GM19035 (cell line): ENCODE data around the gene TEX2.
"Not testable (repeated sequence)": the region's sequence is repeated elsewhere in the genome, so short reads cannot be mapped to it uniquely, and the experiment has no call there.

Experiments
- ATAC-seq: cut with Tn5 transposase; IDR thresholded peaks from one replicate; pipeline ENCODE4 v1.9.1; 2021; ENCODE audit not compliant: unreplicated experiment

Gene TEX2

DNA sequence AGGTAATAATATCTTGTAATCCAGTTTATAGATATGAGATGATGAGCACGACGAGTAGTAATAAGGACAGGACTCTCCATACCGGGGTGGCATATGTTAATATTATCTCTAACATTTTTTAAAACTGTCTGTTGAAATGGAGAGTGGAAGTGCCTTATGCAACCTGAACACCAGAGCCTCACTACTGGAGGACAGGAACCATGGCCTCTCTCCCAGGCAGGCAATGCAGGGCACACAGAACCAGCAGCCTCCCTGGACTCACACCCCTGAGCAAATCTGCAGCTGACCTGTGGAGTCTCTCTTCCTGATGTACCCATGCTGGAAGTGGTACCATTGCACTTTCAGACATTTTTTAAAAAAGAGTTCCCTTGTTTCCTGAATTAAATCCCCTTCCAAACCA is 78.0 kb downstream of the TEX2 start:
- ATAC-seq = no peak

DNA sequence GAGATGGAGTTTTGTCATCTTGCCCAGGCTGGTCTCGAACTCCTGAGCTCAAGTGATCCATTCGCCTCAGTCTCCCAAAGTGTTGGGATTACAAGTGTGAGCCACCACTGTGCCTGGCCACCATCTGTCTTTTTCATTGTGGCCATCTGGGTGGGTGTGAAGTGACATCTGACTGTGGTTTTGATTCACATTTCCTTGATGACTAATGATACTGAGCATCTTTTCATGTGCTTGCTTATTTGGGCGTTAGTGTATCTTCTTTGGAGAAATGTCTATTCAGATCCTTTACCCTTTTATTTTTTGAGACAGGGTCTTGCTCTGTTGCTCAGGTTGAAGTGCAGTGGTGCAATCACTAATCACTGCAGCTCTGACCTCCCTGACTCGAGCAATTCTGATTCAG is 79.2 kb downstream of the TEX2 start:
- no peak for ATAC-seq

GRCh38 chr17:64182325-64183012 is 80.6 kb downstream of the TEX2 start:
- no peak for ATAC-seq

GRCh38 chr17:64180089-64181073 is 82.7 kb downstream of the TEX2 start:
- no peak for ATAC-seq

DNA sequence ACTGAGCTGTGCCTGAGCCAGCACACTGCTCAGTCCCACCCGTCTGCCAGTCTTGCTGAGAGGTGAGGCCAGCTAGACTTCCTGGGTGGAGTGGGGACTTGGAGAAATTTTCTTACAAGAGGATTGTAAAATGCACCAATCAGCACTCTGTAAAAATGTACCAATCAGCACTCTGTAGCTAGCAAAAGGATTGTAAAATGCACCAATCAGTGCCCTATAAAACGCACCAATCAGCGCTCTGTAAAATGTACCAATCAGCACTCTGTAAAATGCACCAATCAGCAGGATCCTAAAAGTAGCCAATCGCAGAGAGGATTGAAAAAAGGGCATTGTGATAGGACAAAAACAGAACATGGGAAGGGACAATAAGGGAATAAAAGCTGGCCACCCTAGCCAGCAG is 84.0 kb downstream of the TEX2 start:
- not testable (repeated sequence) for ATAC-seq

DNA sequence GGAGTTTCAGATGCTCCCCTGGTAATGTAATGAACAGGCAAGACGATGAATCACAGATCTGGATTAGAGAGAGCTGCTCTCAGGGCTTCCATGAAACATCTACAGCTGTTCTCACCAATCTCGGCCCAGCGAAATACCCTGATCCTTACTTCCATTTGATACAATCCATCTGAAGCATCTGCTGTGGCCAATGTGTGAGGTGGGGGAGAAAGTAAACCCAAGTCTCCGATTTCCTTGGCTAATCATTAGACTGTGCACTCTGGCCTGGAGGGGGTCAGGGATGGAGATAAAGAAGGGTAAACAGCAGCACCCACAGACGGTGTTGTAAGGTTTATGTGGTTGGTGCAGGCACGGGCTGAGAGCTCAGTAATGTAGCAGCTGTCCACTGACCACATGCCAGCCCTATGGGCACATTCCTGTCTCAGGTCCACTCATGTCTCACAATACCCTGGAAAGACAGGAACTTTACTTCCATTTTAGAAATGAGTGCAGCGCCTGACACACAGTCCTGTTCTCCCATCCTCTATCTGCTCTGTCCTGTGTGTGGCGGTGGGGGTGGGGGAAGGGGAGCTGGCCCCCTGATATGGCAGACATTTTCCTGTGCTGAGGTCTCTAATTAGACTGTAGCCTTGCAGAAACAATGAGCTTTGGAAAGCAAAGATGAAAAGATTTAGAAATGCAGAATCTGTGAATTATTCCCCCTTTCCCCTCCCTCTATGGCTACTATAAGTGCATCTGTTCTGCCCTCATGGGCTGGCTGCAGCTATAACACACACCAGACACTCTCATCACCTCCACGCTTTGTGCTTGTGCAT is 84.8 kb downstream of the TEX2 start:
- ATAC-seq = no peak

GRCh38 chr17:64177311-64178010 is 85.6 kb downstream of the TEX2 start:
- no peak for ATAC-seq

GRCh38 chr17:64176556-64176955 is 86.5 kb downstream of the TEX2 start:
- ATAC-seq = no peak

DNA sequence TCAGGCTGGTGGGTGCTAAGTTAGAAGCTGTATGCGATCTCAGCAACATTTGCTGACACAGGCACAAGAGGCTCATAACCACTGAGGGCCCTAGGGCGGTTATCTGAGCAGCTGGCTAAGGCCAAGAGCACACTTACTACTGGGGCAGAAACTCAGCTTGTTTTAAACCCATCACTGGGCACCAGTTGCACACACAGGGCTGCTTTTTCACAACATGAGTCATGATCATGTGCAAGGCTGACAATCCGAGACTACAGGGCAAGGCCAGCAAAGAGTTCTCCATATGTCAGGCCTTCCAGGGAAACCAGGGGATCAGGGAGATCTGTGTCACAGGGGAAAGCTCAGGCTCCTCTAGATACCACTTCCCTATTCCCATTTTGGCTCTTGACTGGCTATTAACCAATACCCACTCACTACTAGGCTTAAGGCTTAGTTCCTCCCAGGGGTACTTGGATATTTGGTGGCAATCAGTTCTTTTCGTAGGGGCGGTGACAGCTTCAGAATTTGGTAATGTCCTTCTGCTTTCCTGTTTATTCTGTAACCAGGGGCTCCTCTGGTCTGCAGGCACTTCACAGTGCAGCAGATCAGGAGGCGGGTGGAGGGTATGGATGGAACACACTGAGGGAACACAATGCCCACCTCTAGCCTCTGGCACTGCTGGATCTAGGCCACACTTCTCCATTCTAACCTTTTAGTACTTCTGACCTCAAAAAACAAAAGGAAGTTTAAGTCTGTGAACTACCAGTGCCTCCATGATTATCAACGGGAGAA is 88.2 kb downstream of the TEX2 start:
- ATAC-seq = no peak

GRCh38 chr17:64173646-64174045 is 89.4 kb downstream of the TEX2 start:
- ATAC-seq = no peak

- ATAC-seq = no peak
Measured at GRCh38 chr17:64172510-64172909, 90.5 kb downstream of the TEX2 start.

DNA sequence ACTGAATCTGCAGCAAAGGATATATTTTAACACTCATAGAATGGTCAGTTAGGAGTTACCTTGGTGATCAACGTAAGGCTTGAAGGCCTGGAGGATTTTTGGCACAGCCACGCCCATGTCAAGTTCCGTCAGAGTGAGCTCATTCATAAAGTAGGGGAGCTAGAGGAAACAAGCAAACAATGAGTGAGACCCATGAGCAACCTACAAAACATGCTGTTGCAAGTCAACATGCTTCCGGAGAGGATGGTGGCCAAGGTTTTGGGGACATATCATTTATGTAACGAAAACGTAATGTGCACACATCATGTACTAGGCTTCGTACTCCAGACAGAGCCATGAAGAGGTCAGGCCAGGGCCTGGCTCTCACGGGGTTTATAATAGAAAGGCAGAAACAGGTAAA is 92.0 kb downstream of the TEX2 start:
- no peak for ATAC-seq

DNA sequence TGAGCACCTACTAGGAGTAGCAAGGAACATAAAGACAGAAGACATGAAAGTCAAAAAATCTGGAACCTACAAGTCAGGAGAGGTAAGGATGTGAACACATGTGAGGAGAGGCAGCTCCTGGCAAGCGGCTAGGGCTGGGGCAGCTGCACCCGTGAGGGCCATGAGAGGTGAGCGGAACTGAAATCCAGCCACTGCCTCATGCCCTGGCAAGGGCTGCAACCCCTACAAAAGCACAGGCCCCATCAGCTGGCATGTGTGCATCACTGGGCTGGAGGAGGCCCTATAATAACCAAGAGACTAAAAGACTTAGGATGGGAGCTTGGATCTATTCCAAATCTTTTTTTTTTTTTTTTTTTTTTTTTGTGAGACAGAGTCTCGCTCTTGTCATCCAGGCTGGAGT is 92.8 kb downstream of the TEX2 start:
- ATAC-seq = no peak

DNA sequence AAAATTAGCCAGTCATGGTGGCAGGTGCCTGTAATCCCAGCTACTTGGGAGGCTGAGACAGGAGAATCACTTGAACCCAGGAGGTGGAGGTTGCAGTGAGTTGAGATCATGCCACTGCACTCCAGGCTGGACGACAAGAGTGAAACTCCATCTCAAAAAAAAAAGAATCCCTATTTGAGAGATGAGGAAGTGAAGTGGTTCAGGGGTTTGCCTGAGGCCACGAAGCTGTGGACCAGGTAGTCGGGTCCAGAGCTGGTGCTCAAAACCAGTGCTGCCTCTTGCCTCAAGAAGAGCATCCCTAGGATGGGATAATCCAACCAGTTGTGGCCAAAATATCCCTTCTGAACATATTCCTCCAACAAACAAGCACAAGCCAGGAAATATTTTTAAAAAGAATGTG is 95.4 kb downstream of the TEX2 start:
- not testable (repeated sequence) for ATAC-seq

DNA sequence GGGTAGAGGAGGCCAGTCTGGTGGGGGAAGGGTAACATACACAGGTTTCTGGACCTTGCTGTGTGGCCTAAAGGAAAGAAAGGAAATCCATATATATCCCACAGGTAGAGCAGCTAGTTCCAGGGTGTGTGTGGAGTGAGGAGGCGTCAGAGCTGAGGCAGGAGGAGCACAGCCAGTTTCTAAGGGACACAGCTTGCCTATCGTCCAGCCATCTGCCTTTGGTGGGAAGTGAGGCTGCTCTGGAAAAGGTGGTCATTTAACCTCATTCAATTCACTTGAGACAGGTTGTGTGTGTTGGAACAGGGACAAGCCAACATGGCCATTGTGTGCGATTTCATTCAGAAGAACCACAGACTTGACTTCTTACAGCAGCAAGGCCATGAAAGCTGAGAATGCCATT is 96.2 kb downstream of the TEX2 start:
- ATAC-seq = no peak

GRCh38 chr17:64165347-64165746 is 97.7 kb downstream of the TEX2 start:
- ATAC-seq = no peak

DNA sequence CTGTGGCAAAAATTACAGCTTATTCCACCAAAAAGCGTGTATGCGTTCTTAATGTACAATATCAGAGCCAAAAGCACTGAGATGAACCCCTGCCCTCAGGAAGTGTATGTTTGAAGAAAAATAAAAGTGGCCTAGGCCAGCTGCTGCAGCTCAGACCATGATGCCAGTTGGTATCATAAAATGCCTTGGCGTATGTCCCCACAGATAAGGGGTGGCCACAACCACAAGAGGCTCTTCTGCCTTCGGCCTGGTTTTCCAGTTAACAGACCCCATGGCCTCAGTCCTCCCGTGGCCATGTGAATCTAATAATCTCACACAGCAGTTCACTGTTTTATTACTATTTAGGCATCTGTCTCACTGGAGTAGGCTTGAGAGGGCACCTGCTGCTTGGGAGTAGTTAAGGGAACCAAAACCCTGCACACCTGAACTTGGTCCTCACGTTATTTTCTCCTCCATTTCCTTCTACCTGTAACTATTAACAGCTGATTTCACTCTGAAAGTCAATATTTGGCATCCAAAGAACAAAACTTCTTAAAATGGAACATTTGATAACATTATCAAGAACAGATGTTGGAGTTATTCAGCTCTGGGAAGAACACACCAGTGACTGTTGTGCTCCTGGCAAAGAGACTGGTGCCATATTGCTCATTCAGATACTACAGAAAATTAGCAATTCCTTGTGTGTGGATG is 98.3 kb downstream of the TEX2 start:
- no peak for ATAC-seq

- ATAC-seq = no peak
Measured at GRCh38 chr17:64163468-64163867, 99.6 kb downstream of the TEX2 start.

DNA sequence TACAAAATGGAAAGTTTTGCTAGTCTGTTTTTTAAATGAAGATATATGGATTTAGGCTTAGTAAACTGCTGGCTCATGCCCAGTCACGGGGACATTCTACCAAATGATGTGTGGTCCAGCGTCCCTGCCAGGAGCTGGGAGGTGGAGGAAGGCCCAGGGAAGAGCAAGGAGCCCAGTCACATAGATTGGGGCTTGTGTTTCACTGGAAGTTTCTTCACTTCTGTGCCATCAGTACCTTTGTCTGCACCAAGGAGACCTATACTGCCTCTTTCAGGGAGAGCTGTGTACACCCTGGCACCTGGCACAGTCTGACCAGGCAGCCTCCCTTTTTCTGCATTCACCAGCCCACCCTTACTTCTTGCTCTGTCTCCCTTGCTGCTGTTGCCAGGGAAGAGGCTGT is 100.5 kb downstream of the TEX2 start:
- ATAC-seq = no peak
